ENCODE data around the gene ANTXR1. TPM values are rescaled to one million over a fixed set of nuclear protein-coding genes. Genes with fewer than 3 reads are reported as not detected.

The ANTXR1 gene
- total and polyA plus RNA-seq, 11 donors = 5.8 to 75.2 (median 23.3) TPM

- Histone ChIP-seq H3K27me3 (no peaks in the 10 kb centered on the region), H3K27ac (no peak overlapping the region), H3K4me1 (peaks cover 0 to 12% (median 0%) of the 10 kb centered on the region in 12 donors), H3K9me3 (peaks cover 0 to 1% (median 0%) of the 10 kb centered on the region in 12 donors), H3K36me3 (no peaks in the 10 kb centered on the region), H3K4me3 (no peak overlapping the region)
- DNase-seq (no peak), ATAC-seq (no peak)
- WGBS, 4 donors = 46 to 59% (median 56%) methylated on average over 3 of the region's 3 CpGs
- intact Hi-C loops (cut with DNase I) = no loop called here
- TF ChIP-seq, protein P1, sequence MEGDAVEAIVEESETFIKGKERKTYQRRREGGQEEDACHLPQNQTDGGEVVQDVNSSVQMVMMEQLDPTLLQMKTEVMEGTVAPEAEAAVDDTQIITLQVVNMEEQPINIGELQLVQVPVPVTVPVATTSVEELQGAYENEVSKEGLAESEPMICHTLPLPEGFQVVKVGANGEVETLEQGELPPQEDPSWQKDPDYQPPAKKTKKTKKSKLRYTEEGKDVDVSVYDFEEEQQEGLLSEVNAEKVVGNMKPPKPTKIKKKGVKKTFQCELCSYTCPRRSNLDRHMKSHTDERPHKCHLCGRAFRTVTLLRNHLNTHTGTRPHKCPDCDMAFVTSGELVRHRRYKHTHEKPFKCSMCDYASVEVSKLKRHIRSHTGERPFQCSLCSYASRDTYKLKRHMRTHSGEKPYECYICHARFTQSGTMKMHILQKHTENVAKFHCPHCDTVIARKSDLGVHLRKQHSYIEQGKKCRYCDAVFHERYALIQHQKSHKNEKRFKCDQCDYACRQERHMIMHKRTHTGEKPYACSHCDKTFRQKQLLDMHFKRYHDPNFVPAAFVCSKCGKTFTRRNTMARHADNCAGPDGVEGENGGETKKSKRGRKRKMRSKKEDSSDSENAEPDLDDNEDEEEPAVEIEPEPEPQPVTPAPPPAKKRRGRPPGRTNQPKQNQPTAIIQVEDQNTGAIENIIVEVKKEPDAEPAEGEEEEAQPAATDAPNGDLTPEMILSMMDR (IDR thresholded peaks at IDR 0.05) = no peak
- TF ChIP-seq POLR2A (IDR thresholded peaks at IDR 0.05) = no peak
These were observed 17.1 kb upstream of the ANTXR1 start for GRCh38 chr2:68995916-68996315.

GRCh38 chr2:68997401-68997800 lies 15.6 kb upstream of the ANTXR1 start:
- DNase-seq (no peak), ATAC-seq (no peak)
- Histone ChIP-seq H3K9me3 (peaks cover 0 to 15% (median 4%) of the 10 kb centered on the region in 12 donors), H3K27me3 (no peaks in the 10 kb centered on the region), H3K4me3 (no peak overlapping the region), H3K4me1 (peaks cover 0 to 12% (median 0%) of the 10 kb centered on the region in 12 donors), H3K27ac (no peak overlapping the region), H3K36me3 (no peaks in the 10 kb centered on the region)
- TF ChIP-seq, protein P1 (IDR thresholded peaks at IDR 0.05) = no peak
- no peak for TF ChIP-seq POLR2A (IDR thresholded peaks at IDR 0.05)
- intact Hi-C loops (cut with DNase I) = no loop called here

- H3K9me3 ChIP-seq = peaks cover 0 to 15% (median 4%) of the 10 kb centered on the region in 12 donors
- peaks cover 0 to 5% (median 0%) of the 10 kb centered on the region in 9 donors for H3K27me3 ChIP-seq
- H3K36me3 ChIP-seq = no peaks in the 10 kb centered on the region
- DNase-seq (no peak), ATAC-seq (no peak)
- intact Hi-C loops (cut with DNase I) = no loop called here
- TF ChIP-seq, protein P1 (IDR thresholded peaks at IDR 0.05) = no peak
- TF ChIP-seq POLR2A (IDR thresholded peaks at IDR 0.05) = no peak
- peaks cover 0 to 6% (median 0%) of the 10 kb centered on the region in 12 donors for H3K4me1 ChIP-seq
- H3K27ac ChIP-seq = no peak overlapping the region
- no peak overlapping the region for H3K4me3 ChIP-seq
These were observed 11.1 kb upstream of the ANTXR1 start for GRCh38 chr2:69001879-69002278.

DNA sequence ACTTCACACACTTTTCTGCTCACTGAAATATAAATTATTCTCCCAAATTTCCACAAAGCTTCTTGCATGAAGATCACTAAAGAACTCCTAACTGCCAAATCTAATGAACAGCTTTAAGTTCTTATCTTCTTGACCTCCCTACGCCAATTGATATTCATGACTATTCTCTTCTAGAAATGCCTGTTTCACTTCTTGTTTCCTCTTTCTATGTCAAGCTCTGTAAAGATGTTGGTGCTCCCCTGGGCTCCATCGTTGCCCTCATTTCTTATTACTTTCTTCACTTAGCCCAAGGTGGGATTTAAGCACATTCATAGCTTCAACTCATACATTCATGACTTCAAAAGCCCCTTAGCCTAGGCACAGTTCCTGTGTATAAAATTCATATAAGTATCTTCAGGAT lies 9.2 kb upstream of the ANTXR1 start:
- no peak for DNase-seq
- Histone ChIP-seq H3K9me3 (peaks cover 0 to 15% (median 4%) of the 10 kb centered on the region in 12 donors), H3K4me1 (peaks cover 0 to 14% (median 0%) of the 10 kb centered on the region in 12 donors), H3K27me3 (peaks cover 0 to 5% (median 0%) of the 10 kb centered on the region in 9 donors), H3K4me3 (no peak overlapping the region), H3K27ac (no peak overlapping the region), H3K36me3 (no peaks in the 10 kb centered on the region)
- WGBS, 4 donors = 82 to 92% (median 84%) methylated on average over 2 of the region's 2 CpGs
- no peak for ATAC-seq
- TF ChIP-seq, protein P1 (IDR thresholded peaks at IDR 0.05) = no peak
- no peak for TF ChIP-seq POLR2A (IDR thresholded peaks at IDR 0.05)
- intact Hi-C loops (cut with DNase I) = no loop called here
